SH-SY5Y (cell line): ENCODE measurements around the gene RACK1.

Experiments used
- GATA2 ChIP-seq: IDR thresholded peaks from 2 replicates; pipeline ENCODE4 v1.6.1; 2011; ENCODE audit warnings: mild to moderate bottlenecking, low read depth, low read length
- GATA3 ChIP-seq: IDR thresholded peaks from 2 replicates; pipeline ENCODE4 v1.6.1; 2011; ENCODE audit warnings: low read depth, mild to moderate bottlenecking, low read length, moderate library complexity

DNA sequence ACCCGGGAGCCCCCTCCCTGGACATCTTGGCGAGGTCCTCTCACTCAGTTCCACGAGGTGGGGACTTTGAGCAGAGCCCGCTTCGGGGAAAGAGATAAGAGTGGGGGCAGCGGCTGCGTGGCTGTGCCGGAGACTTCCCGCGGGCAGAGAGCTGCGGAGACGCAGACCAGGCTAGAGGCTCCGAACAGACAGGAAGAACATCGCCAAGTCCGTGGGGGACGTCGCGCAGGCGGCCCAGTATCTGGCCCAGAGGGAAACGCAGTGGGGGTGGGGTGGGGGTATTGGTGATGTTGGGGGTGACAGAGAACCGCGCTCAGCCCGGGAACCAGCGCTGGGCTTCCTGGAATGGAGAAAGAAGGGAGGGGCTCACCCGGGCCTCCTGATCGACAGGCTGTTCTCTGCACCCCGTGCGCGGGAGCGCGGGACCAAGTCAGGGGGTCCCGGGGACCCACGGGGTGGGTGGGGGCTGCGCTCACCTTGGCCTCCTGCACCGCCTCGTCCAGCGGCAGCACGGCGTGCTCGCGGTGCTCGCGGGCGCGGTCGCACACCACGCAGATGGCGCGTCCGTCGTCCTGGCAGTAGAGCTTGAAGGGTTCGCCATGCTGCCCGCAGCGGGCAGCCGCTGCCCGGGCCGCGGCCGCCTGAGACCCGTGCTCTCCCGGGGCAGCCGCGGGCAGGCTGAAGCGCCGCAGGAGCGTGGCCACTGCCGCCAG lies 39.4 kb downstream of the RACK1 start:
- TF ChIP-seq GATA2 (peak; percentile 27; the same call in 1 of the 2 replicates), GATA3 (no peak)
